PC-9 (cell line): ENCODE data around the gene PAX7. TPM values are rescaled to one million over a fixed set of nuclear protein-coding genes. Genes with fewer than 3 reads are reported as not detected.

ENCODE experiments used
- BruUV-seq: library from RNA; stranded (reverse); fragments of 400-500 nt; replicated peaks from 2 replicates; lab custom pipeline; 2021; lab: Mats Ljungman, UMichigan
- CTCF ChIA-PET: fragments of 300-600 bp; sonication (Branson Sonifier 250); formaldehyde crosslinking; loops from one replicate; lab custom pipeline; 2022; ENCODE audit warnings: antibody characterized with exemption; lab: Charles Lee
- POLR2A ChIA-PET: fragments of 300-600 bp; sonication (Branson Sonifier 250); formaldehyde crosslinking; loops from one replicate; lab custom pipeline; 2022; ENCODE audit warnings: antibody characterized with exemption; ENCODE audit not compliant: unreplicated experiment; lab: Charles Lee
- DNase-seq, 2 experiments: peaks; one replicate each; pipeline versions ENCODE4 v3.0.0 to v3.0.0-alpha.2; 2015 to 2022; ENCODE audit warnings: mixed read lengths in 1 of 2
- H2AFZ ChIP-seq: fragments of 200-600 bp; sonication (generic); 2 replicates; pipeline ENCODE4 v1.8.1; 2017; ENCODE audit warnings: antibody characterized with exemption
- H3F3A ChIP-seq: fragments of 200-600 bp; sonication (generic); 2 replicates; pipeline ENCODE4 v1.8.1; 2017; ENCODE audit warnings: antibody characterized with exemption, mild to moderate bottlenecking, low read depth; ENCODE audit not compliant: insufficient read depth
- H3K27ac ChIP-seq: fragments of 200-600 bp; sonication (generic); 2 replicates; pipeline ENCODE4 v1.6.1; 2016; ENCODE audit warnings: mixed run types
- H3K27me3 ChIP-seq: fragments of 200-600 bp; sonication (generic); 2 replicates; pipeline ENCODE4 v1.6.1; 2016; ENCODE audit warnings: low read depth, mixed run types; ENCODE audit not compliant: insufficient read depth
- H3K36me3 ChIP-seq: fragments of 200-600 bp; sonication (generic); 2 replicates; pipeline ENCODE4 v1.6.1; 2016; ENCODE audit warnings: low read depth, mixed run types
- H3K4me1 ChIP-seq: fragments of 200-600 bp; sonication (generic); replicated peaks from 2 replicates; pipeline ENCODE4 v1.6.1; 2016; ENCODE audit warnings: mixed run types; ENCODE audit not compliant: insufficient read depth
- H3K4me2 ChIP-seq: fragments of 200-600 bp; sonication (generic); 2 replicates; pipeline ENCODE4 v1.6.1; 2017; ENCODE audit warnings: mixed run types
- H3K4me3 ChIP-seq: fragments of 200-600 bp; sonication (generic); 2 replicates; pipeline ENCODE4 v1.6.1; 2016; ENCODE audit warnings: mixed run types
- H3K79me2 ChIP-seq: fragments of 200-600 bp; sonication (generic); 2 replicates; pipeline ENCODE4 v1.6.1; 2017; ENCODE audit warnings: low read depth, mixed run types
- H3K9me2 ChIP-seq: fragments of 200-600 bp; sonication (generic); 2 replicates; pipeline ENCODE4 v1.8.1; 2017; ENCODE audit warnings: mild to moderate bottlenecking; ENCODE audit not compliant: insufficient read depth
- H3K9me3 ChIP-seq: fragments of 200-600 bp; sonication (generic); 2 replicates; pipeline ENCODE4 v1.8.1; 2016; ENCODE audit warnings: low read depth; ENCODE audit not compliant: insufficient read depth
- H4K20me1 ChIP-seq: fragments of 200-600 bp; sonication (generic); 2 replicates; pipeline ENCODE4 v1.8.1; 2017; ENCODE audit not compliant: insufficient read depth
- CTCF ChIP-seq: fragments of 200-600 bp; sonication (generic); conservative IDR thresholded peaks from 2 replicates; pipeline ENCODE4 v1.6.1; 2017; ENCODE audit warnings: mixed run types, antibody characterized with exemption, mild to moderate bottlenecking, moderate library complexity
- EZH2 ChIP-seq: fragments of 200-600 bp; sonication (generic); IDR thresholded peaks from 2 replicates; pipeline ENCODE4 v1.8.0; 2017; ENCODE audit warnings: antibody characterized with exemption, low read depth
- intact Hi-C: fragments of 100-400 bp; cut with micrococcal nuclease; formaldehyde crosslinking; loops from one replicate; pipeline ENCODE4 v1.10.0; 2022; ENCODE audit not compliant: unreplicated experiment
- total RNA-seq: library from RNA; stranded (reverse); gene quantifications from 2 replicates; pipeline ENCODE4 v1.2.3, GENCODE V29; 2021

The PAX7 gene
- total RNA-seq, 1 experiment from 2014 or later, result not detected

GRCh38 chr1:18784482-18784831 lies 153.8 kb downstream of the PAX7 start:
- H3K36me3 ChIP-seq, result no peaks in the 10 kb centered on the region
- TF ChIP-seq EZH2, result no peak
- TF ChIP-seq CTCF, result no peak
- no peak overlapping the region for H3K4me3 ChIP-seq
- H4K20me1 ChIP-seq, result no peaks in the 10 kb centered on the region
- no peak overlapping the region for H3K4me2 ChIP-seq
- no peaks in the 10 kb centered on the region for H3K9me3 ChIP-seq
- no peaks in the 10 kb centered on the region for H3K79me2 ChIP-seq
- no TSS peak for BruUV-seq
- no peaks in the 10 kb centered on the region for H3K4me1 ChIP-seq
- no peaks in the 10 kb centered on the region for H3K9me2 ChIP-seq
- no peaks in the 10 kb centered on the region for H3F3A ChIP-seq
- no peak overlapping the region for H3K27ac ChIP-seq
- no peak for DNase-seq
- H3K27me3 ChIP-seq, result peaks cover 67% of the 10 kb centered on the region
- intact Hi-C loops, result no loop called here
- ChIA-PET CTCF (no interaction called here), POLR2A (no interaction called here)
- no peak overlapping the region for H2AFZ ChIP-seq

- POLR2A ChIA-PET, result no interaction called here
- peaks cover 68% of the 10 kb centered on the region for H3K27me3 ChIP-seq
- H3K4me2 ChIP-seq, result no peak overlapping the region
- intact Hi-C loops, result no loop called here
- no peaks in the 10 kb centered on the region for H3K9me3 ChIP-seq
- no peaks in the 10 kb centered on the region for H3K79me2 ChIP-seq
- H4K20me1 ChIP-seq, result no peaks in the 10 kb centered on the region
- DNase-seq, result no peak
- H3K4me3 ChIP-seq, result no peak overlapping the region
- TF ChIP-seq CTCF (no peak), EZH2 (no peak)
- BruUV-seq, result no TSS peak
- no peaks in the 10 kb centered on the region for H3K36me3 ChIP-seq
- H3K4me1 ChIP-seq, result no peaks in the 10 kb centered on the region
- H3F3A ChIP-seq, result no peaks in the 10 kb centered on the region
- H2AFZ ChIP-seq, result no peak overlapping the region
- CTCF ChIA-PET, result no interaction called here
- H3K27ac ChIP-seq, result no peak overlapping the region
- H3K9me2 ChIP-seq, result no peaks in the 10 kb centered on the region
Measured at GRCh38 chr1:18786149-18786548, 155.5 kb downstream of the PAX7 start.

DNA sequence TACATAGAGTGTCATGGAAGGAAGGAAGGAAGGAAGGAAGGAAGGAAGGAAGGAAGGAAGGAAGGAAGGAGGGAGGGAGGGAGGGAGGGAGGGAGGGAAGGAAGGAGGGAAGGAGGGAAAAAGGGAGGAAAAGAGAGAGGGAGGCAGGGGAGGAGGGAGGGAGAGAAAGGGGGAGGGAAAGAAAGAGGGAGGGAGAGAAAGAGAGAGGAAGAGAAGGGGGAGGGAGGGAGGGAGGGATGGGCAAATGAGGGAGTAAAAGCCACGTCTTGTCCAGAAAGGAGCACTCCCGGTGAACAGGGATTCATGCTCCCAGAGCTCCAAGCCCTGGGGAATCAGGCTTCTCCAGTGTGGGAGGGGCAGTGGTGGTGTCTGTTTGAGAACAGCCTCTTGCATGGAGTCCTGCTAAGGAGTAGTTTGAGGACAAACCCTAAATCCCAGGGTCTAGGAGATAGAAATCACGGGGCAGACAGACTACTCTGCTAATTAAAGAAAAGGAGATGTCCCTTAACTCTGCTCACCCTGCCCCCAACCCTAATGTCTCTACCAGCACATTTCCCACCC lies 157.3 kb downstream of the PAX7 start:
- no peaks in the 10 kb centered on the region for H3K4me1 ChIP-seq

More for the DNA sequence above, 157.3 kb downstream of the PAX7 start:
- H3K27ac ChIP-seq, result no peak overlapping the region
- H3K4me2 ChIP-seq, result no peak overlapping the region
- no peaks in the 10 kb centered on the region for H3K9me2 ChIP-seq
- H3F3A ChIP-seq, result no peaks in the 10 kb centered on the region
- TF ChIP-seq CTCF (no peak), EZH2 (no peak)
- no peaks in the 10 kb centered on the region for H3K36me3 ChIP-seq
- no TSS peak for BruUV-seq
- no peak overlapping the region for H2AFZ ChIP-seq
- intact Hi-C loops, result no loop called here
- no peaks in the 10 kb centered on the region for H4K20me1 ChIP-seq
- H3K4me3 ChIP-seq, result no peak overlapping the region
- ChIA-PET CTCF (no interaction called here), POLR2A (no interaction called here)
- no peaks in the 10 kb centered on the region for H3K79me2 ChIP-seq
- H3K27me3 ChIP-seq, result peaks cover 70% of the 10 kb centered on the region
- DNase-seq, result no peak
- no peaks in the 10 kb centered on the region for H3K9me3 ChIP-seq
